Stimulated activated CD8-positive, alpha-beta memory T cell treated with anti-CD3 and anti-CD28 coated beads, Interleukin-15, amount 100 ng/mL, for 48 hours (primary cell): ENCODE measurements around the gene SIT1.

Experiments
- DNase-seq, 2 donors: peaks; one replicate each; pipeline ENCODE4 v3.0.0-alpha.2; 2020; ENCODE audit warnings: low read depth in 2 of 2

The SIT1 gene, protein sequence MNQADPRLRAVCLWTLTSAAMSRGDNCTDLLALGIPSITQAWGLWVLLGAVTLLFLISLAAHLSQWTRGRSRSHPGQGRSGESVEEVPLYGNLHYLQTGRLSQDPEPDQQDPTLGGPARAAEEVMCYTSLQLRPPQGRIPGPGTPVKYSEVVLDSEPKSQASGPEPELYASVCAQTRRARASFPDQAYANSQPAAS

GRCh38 chr9:35650341-35651158 is at the start of gene SIT1:
Gene SIT1, minus strand, starts transcription at chr9:35650931. Its CDS starts 78 bp downstream, at chr9:35650853.
- no peak for DNase-seq

- no peak for DNase-seq
These were observed 49.3 kb upstream of the SIT1 start for GRCh38 chr9:35700031-35700430.

- DNase-seq, result no peak
These were observed 47.5 kb upstream of the SIT1 start for GRCh38 chr9:35698231-35698630.

DNA sequence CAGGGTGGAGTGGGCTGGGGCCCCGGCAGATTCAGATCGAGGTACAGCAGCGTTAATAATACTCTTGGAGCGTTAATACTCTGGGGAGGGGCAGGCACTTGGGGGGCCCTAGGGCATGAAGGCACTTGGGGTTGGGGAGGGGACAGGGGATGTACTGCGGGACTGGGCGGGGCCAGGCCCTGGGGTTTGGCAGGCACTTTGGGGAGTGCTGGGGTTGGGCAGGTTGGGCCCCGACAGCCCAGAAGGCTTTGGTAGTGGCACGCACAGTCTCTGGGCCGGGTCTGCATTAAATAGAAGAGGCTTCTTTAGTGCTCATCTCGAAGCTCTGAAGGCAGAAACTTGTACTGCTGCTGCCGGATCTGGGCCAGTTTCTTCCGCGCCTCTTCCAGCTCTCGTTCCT is 46.8 kb upstream of the SIT1 start:
- DNase-seq, result no peak

- peak in 1 of 2 donors; percentile 34 for DNase-seq
These were observed 45.9 kb upstream of the SIT1 start for GRCh38 chr9:35696520-35697215.

DNA sequence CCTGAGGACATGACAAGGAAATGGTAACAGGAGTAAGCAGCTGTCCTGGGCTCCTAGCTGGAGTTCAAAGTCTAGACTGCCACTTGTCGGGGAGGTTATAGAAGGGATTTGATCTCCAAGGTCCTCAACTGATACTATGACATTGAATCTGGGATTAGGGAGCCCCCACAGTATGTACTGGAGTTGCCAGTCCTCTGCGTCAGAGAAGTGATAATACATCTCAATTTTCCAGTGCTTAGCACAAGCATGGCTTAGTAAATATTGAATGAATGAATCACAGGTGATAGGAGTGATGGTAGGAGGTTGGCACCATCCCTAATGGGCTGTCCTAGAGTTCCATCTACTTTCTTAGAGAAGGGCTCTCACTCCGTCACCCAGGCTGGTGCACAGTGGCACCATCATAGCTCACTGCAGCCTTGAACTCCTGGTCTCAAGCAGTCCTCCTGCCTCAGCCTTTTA is 45.2 kb upstream of the SIT1 start:
- DNase-seq, result no peak

DNA sequence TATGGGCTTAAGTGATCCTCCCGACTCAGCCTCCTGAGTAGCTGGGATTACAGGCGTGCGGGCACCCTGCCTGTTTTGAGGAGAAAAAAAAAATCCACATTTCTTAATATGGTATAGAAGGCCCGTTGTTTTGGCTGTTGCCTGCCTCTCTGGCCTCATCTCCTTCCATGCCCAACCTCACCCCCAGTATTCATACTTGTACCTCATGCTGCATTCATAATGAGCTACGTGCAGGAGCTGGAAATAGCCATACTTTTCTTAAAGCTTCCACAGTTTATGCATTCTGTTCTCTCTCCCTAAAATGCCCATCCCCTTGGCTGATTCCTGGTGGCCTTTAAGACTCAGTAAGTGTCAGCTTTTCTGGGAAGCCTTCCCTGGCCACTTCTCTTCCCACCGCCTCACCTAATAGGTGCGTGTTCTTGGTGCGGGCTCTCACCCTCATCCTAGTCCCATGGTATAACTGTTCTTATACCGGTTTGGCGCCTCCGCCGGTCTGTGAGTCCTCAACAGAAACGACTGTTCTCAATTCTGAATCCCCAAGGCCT is 41.1 kb upstream of the SIT1 start:
- DNase-seq, result no peak

GRCh38 chr9:35691334-35691650 is 40.6 kb upstream of the SIT1 start:
- no peak for DNase-seq

- peak in 1 of 2 donors; percentile 8 for DNase-seq
These were observed 40.0 kb upstream of the SIT1 start for GRCh38 chr9:35690614-35691333.

- no peak for DNase-seq
These were observed 39.5 kb upstream of the SIT1 start for GRCh38 chr9:35690294-35690613.

DNA sequence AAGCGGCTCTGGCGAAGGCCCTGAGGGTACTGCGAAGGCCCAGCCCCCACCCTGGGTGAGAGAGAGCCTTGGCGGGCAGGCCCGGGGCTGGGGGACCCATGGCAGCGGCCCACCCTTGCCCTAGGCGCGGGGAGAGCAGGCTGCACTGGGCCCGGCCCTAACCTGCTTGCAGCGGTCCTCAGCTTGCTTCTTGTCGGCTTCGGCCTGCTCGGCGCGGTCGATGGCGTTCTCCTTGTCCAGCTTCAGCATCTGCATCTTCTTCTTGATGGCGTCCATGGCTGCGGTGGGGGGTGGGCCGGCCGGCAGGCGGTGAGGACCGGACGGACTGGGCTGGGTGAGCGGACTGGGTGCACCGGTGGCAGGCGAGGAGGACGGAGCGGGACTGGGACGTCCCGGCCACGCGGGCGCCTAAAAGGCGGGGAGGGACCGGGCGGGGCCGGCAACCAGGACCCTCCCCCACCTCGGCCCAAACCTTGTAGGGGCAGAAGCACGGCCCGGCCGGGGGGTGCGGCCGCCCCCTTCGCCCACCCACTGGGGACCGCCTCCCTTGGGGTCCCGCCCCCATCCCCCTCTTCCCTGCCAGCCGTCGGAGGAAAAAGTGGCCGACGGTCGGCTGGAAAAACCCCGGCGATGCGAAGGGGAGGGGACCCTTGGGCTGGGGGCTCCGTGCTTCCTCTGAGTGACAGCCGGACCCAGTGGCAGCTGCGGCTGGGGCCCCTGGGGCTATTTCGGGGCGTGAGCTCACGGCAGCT is 39.0 kb upstream of the SIT1 start, which contains the start of gene TPM2:
Gene TPM2, minus strand, starts transcription at position 384 of the 752 bp plus-strand sequence. Its CDS starts 108 bp downstream, at position 276.
- no peak for DNase-seq

DNA sequence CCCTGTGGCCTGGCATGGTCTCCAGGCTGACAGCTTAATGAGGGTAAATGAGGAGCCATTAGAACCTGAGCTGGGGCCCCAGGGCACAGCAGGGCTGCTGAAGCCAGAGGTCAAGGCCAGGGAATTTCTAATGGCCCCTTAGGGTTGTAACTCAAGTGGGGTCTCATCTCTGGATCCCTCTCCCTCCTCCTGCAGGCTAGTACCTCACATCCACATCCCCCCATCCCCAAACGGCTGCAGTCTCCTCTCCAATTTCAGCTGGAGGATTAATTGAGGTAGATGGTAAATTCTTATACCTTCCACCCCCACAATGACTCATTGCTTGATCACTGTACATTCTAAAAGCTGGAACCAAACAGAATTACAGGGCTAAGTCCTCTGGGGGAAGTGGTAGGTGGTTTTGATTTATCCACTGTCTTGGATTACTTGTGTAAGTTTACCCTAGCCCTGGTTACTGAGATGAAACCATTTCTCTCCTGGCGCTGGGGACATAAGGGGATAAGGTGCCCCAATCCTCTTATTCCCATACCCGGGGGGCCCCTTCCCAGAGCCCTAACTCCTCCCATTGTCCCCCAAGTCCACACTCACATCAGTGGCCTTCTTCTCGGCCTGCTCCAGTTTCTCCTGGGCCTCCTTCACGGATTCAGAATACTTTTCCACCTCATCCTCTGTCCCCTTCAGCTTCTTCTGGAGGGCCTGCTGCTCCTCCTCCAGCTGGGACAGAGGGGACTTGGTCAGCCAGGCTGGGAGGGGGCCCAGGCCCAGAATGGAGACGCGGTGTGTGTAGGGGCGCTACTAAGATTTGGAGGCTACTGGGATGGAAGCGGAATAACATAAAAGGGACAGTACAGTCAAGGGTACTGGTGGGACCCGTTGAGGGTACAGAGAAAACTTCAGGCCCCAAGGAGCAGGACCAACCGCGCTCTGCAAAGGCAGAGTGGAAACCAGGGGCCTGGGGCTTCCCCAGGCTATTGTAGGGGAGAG is 38.1 kb upstream of the SIT1 start:
- no peak for DNase-seq

DNA sequence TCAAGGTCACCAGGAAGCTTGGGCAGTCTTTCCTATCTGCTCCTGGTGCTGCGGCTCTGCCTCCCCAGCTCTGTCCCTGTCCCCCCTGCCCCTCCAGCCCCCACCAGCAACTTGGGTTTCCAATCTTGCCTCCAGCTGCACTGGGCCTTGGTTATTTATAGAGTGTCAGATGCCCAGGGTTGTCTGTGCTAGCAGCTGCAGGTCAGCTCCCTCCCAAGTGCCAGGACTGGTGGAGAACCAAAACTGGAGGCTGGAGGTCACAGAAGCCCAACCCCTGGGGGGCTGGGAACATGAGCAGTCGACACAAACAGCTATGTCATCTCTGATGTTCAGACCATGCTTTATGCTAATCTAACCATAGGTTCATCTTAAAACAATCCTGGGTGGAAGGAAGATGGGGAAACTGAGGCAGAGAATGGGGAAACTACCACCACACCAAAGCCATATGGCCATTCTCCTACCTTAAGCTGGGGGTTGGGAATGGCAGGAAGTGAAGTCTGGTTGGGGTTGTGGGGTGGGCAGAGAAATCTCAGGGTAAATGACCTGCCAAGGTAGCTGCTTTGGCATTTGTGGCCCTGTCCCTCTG is 37.3 kb upstream of the SIT1 start:
- DNase-seq, result no peak

DNA sequence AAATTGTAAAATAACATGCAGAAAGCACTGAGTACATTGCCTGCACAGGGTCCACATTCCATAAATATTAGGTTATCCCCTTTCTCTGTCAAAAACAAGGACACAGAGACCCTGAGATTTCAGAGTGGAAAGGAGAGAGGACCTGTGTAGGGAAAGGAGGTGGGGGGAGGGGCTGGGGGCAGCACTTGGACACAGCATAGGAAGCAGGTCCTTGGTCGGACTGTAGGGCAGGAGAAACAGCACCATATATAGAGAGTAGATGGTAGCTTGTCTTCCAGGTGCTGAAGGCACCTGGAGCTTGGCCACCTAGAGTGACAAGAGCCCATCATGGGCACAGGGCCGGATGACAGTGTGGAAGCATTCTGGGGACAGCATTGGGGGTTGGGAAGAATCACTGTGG is 36.6 kb upstream of the SIT1 start:
- no peak for DNase-seq

- DNase-seq, result no peak
These were observed 35.8 kb upstream of the SIT1 start for GRCh38 chr9:35686222-35687203.

DNA sequence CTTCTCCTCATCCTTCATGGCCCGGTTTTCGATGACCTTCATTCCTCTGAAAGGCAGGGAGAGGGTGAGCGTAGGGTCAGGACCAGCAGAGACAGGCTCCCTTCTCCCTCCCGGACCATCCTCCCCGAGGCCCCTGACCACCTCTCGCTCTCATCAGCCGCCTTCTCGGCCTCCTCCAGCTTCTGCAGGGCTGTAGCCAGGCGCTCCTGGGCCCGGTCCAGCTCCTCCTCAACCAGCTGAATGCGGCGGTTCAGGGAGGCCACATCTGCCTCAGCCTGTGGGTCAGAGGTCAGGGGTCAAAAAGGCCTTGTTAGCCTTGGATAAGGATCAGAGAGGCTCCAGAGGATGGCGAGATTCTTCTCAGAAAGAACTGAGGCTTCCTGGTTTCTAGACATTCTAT is 34.8 kb upstream of the SIT1 start:
- DNase-seq, result no peak

DNA sequence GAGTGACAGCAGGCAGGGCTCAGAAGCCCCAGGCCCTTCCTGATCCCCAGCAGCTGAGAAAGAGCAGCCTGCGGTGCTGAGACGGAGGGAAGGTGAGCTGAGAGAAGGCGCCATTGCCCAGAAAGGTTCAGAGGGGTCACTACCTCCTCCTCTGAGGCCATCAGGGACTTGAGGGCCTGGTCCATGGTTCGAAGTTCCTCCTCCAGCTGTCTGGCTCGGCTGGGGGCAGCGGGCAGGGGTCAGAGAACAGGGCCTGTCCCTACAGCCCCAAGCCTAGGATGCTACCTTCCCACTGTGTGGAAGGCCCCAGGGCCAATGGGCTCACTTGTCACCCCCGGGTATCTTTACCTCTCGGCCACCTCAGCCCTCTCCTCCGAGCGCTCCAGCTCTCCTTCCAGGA is 34.2 kb upstream of the SIT1 start:
- no peak for DNase-seq

- DNase-seq, result no peak
These were observed 32.6 kb upstream of the SIT1 start for GRCh38 chr9:35683323-35683722.
